Cerebellar cortex (tissue), 1 donor: ENCODE results near the gene CORO2B.

ENCODE experiments used
- DNase-seq: peaks from one replicate; pipeline ENCODE4 v3.0.0-alpha.2; 2015; ENCODE audit warnings: low spot score

Gene CORO2B

DNA sequence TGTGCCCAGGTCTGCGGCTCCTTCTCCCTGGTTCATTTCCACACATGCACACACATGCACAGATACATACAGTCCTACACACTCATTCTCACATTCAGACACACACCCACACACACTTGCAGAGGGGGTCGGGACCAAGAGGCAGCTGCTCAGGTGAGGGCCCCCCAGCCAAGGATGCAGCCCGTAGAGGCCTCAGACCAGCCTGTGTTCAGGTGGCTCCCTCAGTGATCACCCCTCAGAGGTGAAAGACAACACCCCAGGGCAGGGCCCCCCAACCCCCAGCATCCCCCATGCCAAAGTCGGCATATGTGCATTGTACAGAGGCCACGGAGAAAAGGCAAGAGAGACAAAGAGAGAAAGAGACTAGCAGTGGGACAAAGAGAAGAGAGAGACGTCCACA, 5.9 kb upstream of the CORO2B start:
- no peak for DNase-seq

DNA sequence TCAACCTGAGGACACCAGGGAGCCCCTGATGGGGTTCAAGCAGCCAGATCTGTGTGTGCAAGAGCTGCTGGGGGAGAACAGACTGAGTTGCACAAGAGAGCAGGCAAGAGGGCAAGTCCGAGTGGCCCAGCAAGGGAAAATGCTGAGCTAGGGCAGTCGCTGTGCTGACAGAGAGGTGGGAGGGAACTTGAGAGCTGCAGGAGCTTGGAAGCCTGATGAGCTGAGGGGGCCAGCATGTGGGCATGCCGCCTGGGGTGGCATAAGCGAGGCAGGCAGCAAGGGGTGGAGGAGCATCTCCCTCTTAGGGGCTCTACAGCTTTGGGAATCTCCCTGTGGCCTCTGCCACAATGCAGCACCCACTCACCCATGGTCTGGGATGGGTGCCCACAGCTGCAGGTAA, 4.7 kb upstream of the CORO2B start:
- no peak for DNase-seq

DNA sequence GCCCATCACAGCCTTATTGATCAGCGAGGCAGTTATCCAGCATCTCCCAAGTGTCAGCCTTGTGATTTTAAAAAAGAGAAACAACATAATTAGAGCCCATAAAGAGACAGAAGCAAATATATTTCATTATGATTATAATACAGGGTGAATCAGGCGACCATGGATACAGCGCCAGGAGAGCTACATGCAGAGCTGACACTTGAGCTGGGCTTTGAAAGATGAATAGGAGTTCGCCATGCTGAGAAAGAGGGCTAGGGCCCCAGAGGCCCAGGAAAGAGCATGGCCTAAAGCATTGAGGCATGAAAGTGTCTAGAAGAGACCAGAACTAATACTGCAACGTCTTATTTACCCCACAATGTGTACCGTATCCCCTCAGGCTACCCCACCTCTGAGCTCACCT, 4.2 kb upstream of the CORO2B start:
- DNase-seq = no peak

DNA sequence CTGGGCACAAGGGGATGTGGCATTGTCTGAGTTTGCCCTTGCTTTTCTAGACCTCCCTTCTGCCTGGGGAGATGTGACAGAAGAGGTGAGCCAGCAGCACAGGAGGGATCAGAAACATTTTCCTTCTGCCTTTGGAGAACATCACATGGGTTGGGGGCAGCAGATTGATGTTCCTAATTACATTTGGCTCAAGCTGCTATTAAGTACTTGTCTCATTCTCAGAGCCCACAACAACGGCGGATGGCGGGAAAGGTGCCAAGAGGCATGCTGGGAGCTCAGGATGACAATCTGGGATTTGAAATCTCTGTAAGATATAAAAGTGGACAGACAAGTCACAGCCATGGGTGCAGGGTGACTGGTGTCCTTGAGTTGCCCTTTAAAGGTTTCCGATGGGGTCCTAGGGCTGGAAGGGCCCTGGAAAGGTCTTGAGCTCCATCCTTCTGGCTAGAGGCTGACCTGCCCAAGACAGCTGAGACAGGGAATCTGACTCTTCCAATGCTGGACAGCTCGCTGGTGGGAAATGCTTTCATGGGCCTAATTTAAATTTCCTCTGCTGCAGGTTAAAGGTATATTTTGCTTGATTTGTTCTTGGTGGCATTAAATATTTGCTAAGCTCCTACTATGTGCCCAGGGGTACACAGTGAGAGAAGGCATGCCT, 2.4 kb upstream of the CORO2B start:
- DNase-seq = peak; percentile 73

DNA sequence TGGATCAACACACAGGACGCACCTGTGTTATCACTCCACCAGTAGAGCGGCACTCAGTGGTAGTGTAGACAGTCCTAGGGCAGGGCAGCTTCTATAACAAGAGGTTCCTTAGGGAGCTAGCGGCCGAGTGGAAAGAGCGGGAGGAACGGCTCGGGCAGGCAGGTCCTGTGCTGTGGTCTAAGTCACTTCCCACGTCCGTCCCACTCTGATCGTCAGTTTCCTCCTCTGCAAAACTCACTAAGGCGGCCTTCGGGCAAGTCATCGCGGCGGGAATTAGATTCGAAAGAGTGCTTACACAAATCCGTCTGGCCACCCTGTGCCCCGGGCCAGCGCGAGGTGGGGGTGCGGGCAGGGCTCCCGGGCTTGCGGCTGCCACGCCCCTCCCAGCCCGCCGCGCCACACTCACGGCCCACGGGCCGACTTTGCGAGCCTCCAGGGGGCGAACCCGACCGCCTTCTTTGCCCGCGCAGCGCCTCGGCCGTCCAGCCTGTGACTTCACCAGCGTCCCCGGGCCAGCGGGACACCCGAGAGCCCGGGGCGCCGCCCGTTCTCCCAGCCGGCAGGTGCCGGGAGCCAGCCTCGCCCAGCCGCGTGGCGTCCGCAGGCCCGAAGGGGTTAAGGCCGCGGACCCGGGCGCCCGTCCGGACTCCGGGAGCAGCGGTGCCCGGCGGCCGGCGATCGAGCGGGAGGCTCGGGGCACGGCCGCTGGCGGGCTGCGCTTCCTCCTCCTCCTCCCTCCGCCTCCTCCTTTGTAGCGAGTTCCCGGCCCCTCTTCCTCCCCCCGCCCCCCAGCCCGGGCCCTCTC, 416 bp upstream of the CORO2B start:
- DNase-seq = peak; percentile 70

DNA sequence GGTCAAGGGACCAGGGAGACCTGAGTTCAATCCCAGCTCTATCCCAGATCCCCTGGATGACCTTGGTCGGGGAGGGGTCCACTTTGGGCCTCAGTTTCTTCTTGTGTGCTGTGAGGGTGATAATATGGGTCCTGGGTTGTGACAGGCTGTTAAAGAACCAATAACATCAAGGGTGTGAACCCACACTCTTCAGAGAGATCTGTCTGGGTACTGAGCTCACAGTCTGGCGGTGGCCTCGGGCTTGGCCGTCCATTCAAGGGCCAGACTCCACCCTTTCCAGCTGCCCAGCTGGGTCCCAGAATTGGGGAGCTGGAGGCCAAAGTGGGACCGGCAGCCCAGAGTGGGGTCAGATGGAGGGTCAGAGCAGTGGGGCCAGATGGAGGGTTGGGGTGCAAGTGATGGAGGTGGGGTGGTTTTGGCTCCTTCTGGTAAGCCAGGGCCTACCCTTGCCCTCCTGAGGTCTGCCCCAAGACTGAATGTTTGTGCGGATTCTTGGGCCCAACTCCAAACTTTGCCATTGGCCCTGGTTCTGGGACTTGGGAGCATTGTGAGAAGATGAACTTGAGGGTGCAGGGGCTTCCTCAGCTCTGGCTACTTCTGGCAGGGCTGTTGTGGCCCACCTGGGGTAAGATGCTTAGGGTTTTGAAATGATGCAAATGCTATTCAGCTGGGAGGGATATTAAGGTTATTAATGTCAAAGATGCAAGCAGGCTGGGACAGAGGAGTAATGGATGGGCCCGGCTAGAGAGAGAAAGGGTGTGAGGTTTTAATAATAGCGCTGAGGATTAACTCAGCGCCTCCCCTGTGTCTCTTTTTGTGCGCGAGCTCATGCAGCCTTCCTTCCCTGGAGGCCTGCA, 1.5 kb downstream of the CORO2B start:
- DNase-seq = no peak

DNA sequence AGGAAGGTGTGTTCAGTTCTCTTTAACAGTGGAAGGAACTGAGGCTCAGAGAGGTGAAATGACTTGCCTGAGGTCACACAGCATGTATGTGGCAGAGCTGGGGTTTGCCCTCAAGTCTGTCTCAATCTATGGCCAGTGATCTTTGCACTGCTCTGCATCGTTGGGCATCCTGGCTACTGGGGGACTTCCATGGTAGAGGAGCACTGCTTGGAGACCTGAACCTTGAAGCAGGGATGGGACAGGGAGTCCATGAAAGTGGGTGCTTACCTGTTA, 2.0 kb downstream of the CORO2B start:
- no peak for DNase-seq

DNA sequence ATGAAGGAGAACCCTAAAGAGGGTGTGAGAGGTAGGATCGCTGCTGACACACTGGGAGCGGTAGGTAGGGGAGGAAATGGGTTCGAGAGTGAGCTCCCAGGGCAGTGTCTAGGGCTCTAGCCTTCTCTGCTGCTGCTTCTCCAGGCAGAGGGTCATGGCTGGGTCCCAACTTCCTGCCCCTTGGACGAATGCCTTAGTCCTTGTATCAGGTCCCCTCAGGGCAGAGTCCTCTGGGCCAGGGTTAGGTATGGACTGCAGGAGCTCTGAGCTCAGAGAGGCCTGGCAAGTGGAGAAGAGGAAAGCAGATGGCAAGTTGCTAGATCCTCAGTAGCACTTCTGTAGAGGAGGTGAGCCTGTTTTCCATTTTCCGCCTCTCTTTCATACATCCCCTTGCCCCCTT, 2.9 kb downstream of the CORO2B start:
- peak; percentile 61 for DNase-seq

DNA sequence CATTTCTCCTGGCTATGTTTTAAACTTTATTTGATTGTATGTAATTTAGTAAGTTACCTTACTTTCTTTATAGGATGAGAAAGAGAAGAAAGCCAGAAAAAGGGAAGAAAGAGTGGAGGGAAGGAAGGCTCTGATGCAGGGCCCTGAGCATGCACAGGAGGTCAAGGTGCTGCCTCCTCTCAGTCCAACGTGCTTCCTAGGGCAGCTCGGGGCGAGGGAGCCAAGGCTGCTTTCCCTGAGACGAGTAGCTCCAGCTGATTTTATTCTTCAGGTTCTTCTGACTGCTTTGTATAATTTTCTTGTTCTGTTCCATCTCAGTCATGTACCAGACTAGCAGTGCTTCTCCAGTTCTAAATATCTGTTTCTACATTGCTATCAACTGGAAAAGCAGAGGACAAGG, 3.4 kb downstream of the CORO2B start:
- DNase-seq = no peak

DNA sequence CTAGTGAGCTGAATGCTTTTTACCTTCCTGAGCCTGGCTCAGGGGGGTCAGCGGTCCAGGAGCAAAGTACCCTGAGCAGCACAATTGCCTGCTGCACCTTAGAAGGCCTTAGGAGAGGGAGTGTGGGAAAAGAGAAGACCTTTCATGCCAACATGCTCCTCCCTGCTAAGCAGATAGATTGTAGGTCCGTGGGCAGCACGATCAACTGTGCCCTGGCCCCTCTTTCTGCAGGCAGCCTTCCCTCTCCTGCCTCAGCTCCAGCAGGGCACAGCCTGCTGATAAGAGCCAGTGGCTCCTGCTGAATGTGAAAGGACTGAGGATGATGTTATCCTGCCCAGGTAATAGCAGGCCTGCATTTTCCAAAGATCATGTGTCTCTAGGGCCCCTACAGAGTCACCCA, 4.1 kb downstream of the CORO2B start:
- no peak for DNase-seq

DNA sequence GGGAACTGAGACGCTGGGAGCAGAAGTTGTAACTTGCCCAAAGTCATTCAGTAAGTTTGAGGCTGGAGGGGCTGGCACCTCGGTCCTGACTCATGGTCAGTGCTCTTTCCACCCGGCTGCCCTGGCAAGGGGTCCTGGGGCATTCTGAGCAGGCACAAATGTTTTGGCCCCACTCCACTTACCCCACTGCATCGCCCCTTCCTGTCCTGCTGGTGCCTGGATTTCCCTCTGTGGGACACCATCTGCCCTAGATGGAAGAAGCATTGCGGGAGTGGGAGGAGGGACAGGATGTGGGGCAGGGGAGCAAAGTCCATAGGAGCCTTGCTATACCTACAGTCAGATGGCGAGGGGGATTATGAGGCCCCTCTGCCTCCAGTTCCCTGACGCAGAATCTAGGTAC, 4.5 kb downstream of the CORO2B start:
- no peak for DNase-seq

DNA sequence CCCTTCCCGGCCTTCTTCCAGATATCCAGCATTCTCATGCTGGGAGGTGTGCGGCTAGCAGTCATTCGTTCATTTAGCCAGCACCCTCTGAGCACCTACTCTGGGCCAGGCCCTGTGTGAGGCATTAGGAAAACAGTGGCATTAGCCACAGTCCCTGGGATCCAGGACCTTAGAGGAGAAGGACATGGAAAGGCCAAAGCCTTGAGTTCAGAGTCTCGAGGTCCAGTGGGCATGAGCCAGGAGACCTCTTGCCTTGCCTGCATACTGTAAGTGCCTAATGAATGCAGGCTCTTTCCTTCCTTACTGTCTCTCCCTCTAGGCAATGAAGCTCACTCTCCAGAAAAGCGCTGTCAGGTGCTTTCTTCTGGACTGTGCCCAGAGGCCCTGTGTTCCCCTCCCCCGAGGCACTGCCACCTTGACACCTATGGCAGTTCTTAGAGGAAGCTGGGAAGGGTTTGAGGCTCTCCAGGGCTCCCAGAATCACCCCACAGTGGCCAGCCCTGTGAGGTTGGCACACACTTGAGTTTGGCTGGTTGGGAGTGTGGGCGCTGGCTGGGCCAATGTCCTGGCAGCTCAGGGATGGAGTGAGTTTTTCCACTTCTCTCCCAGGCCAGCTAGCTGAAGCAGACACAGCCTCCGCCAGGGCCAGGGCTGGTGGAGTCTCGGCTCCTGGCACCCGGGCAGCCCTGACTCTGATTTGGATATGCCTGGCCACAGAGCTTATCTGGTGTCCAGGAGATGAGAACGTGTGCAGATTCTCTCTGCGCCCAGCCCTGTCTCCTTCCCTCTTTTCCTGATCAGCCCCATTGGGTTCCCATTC, 5.4 kb downstream of the CORO2B start:
- no peak for DNase-seq

DNA sequence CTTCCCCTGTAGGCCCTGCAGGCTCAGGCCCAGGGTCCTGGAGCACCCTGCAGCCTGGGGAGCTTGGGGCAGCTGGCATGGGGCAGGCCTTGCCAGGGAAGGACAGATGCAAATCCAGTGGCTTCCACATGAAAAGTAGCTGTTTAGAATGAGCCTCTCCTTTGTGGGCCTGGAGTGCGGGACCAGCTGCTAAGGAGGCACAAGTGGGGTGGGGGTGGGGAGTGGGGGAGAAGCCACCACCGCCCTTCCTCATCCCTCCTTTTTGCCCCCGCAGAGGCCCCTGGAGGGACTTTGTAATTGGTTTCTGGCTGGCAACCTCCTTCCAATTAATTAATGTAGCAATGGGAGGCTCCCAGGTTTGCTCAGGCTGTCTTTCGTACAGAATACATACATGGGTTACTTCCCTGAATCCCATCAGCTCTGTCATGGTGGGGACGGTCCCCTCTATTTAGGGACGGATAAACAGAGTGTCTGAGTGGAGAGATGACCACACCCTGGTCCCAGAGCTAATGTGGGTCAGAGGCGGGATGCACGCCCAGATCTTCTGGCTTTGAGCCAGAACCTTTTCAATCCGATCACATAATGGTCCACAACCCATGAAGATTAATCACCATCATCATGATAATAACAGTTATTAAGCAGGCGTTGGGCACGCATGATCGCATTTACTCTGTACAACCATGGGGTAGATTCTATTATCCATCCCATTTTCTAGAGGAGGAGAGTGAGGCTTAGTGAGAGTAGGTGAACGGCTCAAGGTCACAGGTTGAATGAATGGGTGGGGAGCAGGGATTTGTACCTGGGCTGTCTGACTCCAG, 6.2 kb downstream of the CORO2B start:
- DNase-seq = no peak

DNA sequence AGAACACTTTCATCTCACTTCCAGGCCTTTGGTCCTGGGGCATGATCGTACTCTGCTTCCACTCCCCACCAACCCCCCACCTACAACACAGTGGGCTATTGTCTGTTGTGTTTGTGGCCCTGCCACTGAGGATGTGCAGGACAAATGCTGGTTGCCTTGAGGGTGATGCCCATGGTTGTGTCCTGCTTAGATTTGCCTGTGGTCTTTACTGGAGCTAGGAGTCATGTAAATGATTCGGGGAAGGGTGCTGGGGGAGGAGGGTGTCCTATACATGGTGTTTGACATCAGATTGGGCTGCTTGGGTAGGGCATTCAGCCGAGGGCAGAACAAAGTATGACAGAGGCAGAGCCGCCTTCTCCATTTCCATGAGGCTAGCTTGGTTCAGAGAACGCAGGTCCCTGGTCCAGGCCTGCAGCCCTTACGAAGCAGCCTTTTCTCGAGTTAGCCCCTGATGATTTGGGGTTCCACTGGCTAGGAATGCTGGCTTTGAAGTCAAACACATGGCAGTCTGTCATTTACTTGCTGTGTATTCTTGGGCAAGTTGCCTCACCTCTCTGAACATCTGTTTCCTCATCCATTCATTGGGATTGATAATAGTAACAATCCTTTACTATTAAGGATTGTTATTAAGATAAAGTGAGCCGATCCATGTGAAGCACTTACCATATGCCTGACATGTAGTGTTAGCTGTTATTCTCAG, 6.9 kb downstream of the CORO2B start:
- DNase-seq = no peak

DNA sequence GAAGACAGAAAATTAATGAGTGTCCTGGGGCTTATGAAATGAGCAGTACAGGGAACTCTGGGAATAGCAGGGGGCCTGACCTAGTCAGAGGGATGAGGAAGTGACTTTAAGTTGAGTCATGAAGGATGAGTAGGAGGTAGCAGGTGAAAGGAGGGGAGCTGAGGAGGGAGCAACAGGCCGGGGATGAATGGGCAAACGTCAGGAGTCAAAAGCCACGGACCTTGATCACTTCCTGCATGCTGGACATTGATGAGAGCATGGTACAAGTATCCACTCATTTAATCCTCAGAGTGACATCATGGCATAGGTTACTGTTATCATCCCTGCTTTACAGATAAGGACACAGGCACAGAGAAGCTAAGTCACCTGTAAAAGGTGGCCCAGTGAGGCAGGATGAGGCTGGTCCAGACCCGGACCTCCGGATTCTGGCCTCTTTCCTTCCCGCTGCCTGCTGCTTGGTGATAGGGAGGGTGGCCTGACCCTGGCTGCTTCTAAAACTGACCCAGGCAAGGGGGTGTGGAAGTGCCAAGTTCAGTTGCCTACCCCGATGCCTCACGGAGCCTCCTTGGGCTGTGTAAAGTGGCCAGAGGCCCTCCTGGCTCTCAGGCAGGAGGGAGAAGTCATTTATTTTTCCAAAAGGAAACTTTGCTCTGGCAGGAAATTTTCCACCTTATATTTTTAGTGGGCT, 7.6 kb downstream of the CORO2B start:
- no peak for DNase-seq

DNA sequence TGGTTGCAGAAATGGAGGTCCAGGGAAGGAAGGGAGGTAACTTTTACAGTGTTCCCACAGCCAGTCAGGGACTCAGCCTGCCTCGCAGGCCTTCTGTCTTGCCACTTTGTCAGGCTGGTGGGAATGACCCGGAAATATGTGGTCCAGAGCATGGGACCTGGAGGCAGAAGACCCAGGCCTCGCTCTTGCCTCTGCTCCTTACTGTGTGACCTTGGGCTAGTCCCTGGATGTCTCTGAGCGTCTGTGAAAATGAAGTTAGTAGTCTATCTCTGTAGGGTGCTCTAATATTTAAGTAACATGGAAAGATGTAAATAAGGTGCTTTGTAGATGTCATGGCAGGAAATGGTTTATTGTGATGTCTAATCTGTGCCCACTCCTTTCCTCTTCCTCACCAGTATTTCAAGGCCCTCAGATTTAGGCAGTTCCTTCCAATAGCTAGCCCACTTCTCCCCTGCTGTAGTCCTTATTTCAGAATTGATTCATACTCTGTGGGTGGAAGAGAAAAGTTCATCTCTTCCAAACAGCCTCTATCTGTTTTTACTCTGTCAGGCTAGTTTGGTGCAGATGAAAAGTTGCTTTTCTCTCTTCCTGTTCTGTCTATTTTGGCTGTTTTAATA, 9.1 kb downstream of the CORO2B start:
- DNase-seq = no peak

DNA sequence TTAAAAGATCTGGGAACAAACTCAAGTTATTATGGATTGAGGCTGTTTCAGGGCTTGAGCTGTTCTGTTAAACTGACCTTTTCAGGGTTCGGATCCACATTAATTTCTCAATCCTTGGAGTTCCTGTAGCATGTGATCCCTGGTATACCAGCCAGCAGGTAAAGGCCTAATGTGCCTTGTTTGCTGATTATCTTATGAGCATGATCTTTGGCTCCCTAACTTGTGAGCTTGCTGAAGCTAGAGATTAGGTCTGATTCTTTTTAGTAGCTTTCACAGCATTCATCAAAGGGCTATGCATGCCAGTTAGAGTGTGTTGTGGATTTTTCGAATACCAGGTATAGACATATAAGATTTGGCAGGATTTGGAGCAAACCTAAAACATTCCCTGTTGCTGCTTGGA, 10.3 kb downstream of the CORO2B start:
- DNase-seq = no peak

DNA sequence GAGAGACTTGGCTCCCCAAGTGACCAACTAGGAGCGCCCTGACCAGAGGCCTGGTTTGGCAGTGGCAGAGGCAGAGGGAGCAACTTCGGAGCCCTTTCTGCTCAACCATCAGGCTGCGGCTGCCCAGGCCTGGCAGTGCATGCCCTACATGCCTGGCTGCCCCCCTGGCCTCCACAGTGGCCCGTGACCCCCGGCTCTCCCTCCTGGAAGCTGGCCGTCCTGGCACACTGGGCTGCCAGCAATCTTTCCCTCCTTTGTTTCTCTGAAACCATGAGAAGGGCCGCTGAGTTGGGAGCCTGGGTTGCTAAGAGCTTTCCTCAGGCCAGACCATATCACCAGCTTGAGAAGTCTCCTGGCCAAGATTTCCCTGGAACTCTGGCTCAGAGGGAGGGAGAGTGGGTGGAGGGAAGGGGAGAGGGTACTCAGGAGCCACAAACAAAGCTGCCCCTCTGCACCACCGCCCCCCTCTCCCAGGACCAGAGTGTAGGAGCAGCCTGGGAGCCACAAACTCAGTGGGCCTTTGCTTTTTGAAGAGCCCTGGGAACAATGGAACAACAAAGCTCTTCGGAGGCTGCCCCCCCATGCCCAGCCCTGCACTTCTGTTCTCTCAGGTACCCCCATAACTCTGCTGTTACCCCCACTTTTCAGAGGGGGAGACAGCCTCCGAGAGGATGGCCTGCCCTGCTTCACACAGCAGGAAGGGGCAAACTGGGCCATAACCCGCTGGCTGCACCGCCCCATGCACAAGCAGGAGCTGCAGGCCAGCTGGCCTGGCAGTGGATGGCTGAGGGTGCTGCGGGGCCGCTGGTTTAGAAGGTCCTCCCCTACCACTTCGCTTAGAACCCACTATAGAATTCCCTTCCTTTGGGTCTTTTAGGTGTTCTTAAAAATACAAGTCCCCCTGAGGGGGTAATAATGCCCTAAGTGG, 11.3 kb downstream of the CORO2B start:
- no peak for DNase-seq
